Measurements from ENCODE around the gene CPXM2. TPM values are rescaled to one million over a fixed set of nuclear protein-coding genes. Genes with fewer than 3 reads are reported as not detected.

The CPXM2 gene
- polyA plus RNA-seq, 3 donors: not detected

DNA sequence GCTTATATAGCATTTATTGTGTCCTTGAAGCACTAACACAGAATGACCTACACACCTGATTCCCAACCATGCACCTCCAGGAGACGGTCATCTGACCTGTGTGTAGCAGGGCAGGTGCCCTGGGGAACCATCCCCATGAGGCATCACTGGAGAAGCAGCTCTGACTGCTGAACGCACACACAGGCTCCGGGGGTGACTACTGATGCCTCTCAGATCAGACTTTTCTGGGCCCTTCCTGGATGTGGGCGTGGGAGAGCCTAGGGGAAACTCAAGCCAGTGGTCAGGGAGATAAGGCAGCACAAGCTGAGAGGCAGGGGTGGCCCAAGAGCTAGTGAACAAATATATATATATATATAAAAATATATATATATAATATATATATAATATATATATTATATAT is 37.6 kb downstream of the CPXM2 start:
- Mint-ChIP-seq H3K9me3 (peaks cover 0 to 7% (median 0%) of the 10 kb centered on the region in 7 donors), H3K27me3 (ENCODE audit: low read depth in 3 of 3) (peaks cover 5 to 10% (median 7%) of the 10 kb centered on the region in 3 donors), H3K36me3 (no peaks in the 10 kb centered on the region), H3K4me1 (peaks cover 7% of the 10 kb centered on the region), H3K27ac (no peak overlapping the region), H3K4me3 (no peak overlapping the region)
- H3K27me3 ChIP-seq (ENCODE audit: control insufficient read depth in 2 of 2, insufficient read depth in 2 of 2, low read length in 2 of 2): no peaks in the 10 kb centered on the region
- H3K9ac ChIP-seq (ENCODE audit: insufficient read depth, low read length, poor library complexity, severe bottlenecking): no peak overlapping the region
- H3K9me3 ChIP-seq (replicated peaks in 1 of 2; ENCODE audit: control insufficient read depth in 1 of 2, insufficient read depth in 1 of 2, low read length in 2 of 2): no peaks in the 10 kb centered on the region
- H2AFZ ChIP-seq (ENCODE audit: insufficient read depth, low read depth, low read length, poor library complexity, severe bottlenecking): no peak overlapping the region
- H3K4me3 ChIP-seq (replicated peaks in 1 of 3; ENCODE audit: low read depth in 2 of 3, low read length in 3 of 3): no peak overlapping the region
- no peak overlapping the region for H3K27ac ChIP-seq (ENCODE audit: low read depth in 1 of 2, low read length in 2 of 2)
- H3K79me2 ChIP-seq (ENCODE audit: insufficient read depth, low read length): no peaks in the 10 kb centered on the region
- intact Hi-C loops (cut with micrococcal nuclease): no loop called here
- 63% methylated on average over 3 of the region's 4 CpGs for WGBS (ENCODE audit: insufficient coverage)
- no peaks in the 10 kb centered on the region for H4K20me1 ChIP-seq (ENCODE audit: insufficient read depth, low read length)
- DNase-seq: no peak
- H3K4me2 ChIP-seq (replicated peaks; ENCODE audit: extremely low read depth, low read length, poor library complexity, severe bottlenecking): no peak overlapping the region
- no peaks in the 10 kb centered on the region for H3K36me3 ChIP-seq (replicated peaks in 1 of 2; ENCODE audit: control insufficient read depth in 1 of 2, insufficient read depth in 2 of 2, low read length in 2 of 2)
- no peak for TF ChIP-seq CTCF (IDR thresholded peaks at IDR 0.05)
- H3K4me1 ChIP-seq (ENCODE audit: control insufficient read depth in 1 of 2, insufficient read depth in 2 of 2, low read length in 2 of 2): peaks cover 0 to 4% of the 10 kb centered on the region in 2 donors

DNA sequence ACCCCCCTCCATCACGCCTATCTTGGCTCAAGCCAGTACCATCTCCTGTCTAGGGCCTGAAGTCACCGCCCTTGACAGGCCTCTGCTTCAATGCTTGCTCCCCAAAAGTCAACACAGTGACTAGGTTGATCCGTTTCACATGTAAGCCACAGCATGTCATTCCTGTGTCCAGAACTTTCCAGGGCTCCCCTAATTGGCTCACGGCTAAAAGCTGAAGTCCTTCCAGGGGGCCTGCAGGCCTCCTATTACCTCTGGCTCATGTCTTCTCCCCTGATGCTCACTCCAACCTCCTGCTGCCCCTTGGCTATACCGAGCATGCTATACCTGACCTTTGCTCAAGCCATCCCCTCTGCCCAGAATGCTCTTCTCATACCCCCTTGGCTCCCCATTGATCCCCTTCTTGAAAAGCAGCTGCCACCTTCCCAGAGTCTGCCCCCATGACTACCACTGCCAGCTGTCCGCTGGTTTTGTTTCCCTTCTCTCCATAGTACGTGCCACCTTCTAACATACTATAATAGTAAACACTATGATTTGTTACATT is 39.1 kb downstream of the CPXM2 start:
- Mint-ChIP-seq H3K9me3 (peaks cover 0 to 7% (median 0%) of the 10 kb centered on the region in 7 donors), H3K27me3 (ENCODE audit: low read depth in 3 of 3) (peaks cover 6 to 11% (median 11%) of the 10 kb centered on the region in 3 donors), H3K36me3 (no peaks in the 10 kb centered on the region), H3K4me1 (peaks cover 9% of the 10 kb centered on the region), H3K4me3 (peak overlapping the region in 1 of 2 donors; percentile 2), H3K27ac (no peak overlapping the region)
- H3K79me2 ChIP-seq (ENCODE audit: insufficient read depth, low read length): no peaks in the 10 kb centered on the region
- peaks cover 0 to 6% of the 10 kb centered on the region in 2 donors for H3K4me1 ChIP-seq (ENCODE audit: control insufficient read depth in 1 of 2, insufficient read depth in 2 of 2, low read length in 2 of 2)
- H3K27me3 ChIP-seq (ENCODE audit: control insufficient read depth in 2 of 2, insufficient read depth in 2 of 2, low read length in 2 of 2): peaks cover 0 to 4% of the 10 kb centered on the region in 2 donors
- no peak overlapping the region for H3K4me2 ChIP-seq (replicated peaks; ENCODE audit: extremely low read depth, low read length, poor library complexity, severe bottlenecking)
- H3K4me3 ChIP-seq (replicated peaks in 1 of 3; ENCODE audit: low read depth in 2 of 3, low read length in 3 of 3): no peak overlapping the region
- WGBS (ENCODE audit: insufficient coverage): 88% methylated on average over 5 of the region's 7 CpGs
- intact Hi-C loops (cut with micrococcal nuclease): no loop called here
- H3K9ac ChIP-seq (ENCODE audit: insufficient read depth, low read length, poor library complexity, severe bottlenecking): no peak overlapping the region
- H4K20me1 ChIP-seq (ENCODE audit: insufficient read depth, low read length): no peaks in the 10 kb centered on the region
- DNase-seq: no peak
- H3K27ac ChIP-seq (ENCODE audit: low read depth in 1 of 2, low read length in 2 of 2): no peak overlapping the region
- no peaks in the 10 kb centered on the region for H3K36me3 ChIP-seq (replicated peaks in 1 of 2; ENCODE audit: control insufficient read depth in 1 of 2, insufficient read depth in 2 of 2, low read length in 2 of 2)
- no peaks in the 10 kb centered on the region for H3K9me3 ChIP-seq (replicated peaks in 1 of 2; ENCODE audit: control insufficient read depth in 1 of 2, insufficient read depth in 1 of 2, low read length in 2 of 2)
- no peak overlapping the region for H2AFZ ChIP-seq (ENCODE audit: insufficient read depth, low read depth, low read length, poor library complexity, severe bottlenecking)
- TF ChIP-seq CTCF (IDR thresholded peaks at IDR 0.05): no peak
